Tongue (tissue), 2 donors: Measurements from ENCODE around the gene NEURL1B. TPM values are rescaled to one million over a fixed set of nuclear protein-coding genes. Genes with fewer than 3 reads are reported as not detected.

ENCODE experiments used
- DNase-seq: peaks from one replicate; pipeline ENCODE4 v3.0.0-alpha.2; 2015
- total RNA-seq: library from RNA; depleted of rRNA; stranded (reverse); fragments of >200 nt; gene quantifications from one replicate; pipeline ENCODE4 v1.2.3, GENCODE V29; 2014

NEURL1B gene
- total RNA-seq, 1 donor from 2014 or later: 46.1 TPM

DNA sequence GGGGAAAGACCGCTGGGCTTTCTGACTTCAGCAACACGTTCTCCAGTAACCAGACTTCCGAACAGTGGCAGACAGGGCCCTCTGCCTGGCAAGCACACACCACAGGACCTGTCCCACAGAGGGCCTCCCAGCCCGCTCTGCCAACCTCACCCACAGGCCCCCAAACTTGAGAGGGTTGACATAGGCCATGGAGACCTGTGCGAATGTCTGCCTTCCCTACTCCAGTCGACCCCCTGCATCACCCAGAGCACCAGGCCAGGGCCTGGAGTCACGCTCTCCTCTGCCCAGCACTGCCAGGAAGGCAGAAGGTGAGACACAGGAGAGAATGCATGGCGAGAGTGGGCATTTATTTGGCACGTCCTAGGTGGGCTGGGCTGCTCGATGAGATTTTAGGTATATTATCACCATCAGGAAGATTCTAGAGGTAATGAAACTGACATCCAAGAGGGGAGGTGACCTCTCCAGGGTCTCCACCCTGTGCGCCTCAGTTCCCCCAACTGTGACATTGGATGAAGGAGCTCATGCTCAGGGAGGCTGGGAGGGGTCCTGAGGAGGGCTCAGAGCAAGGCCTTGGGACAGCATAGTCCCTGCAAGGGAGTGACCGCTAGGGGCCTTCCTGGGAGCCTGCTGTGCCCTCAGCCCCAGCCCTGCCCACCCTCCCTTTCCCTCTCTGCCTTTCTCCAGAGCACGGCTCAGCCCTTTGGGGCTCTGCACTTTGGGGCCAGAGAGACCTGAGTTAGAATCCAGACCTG is 75.0 kb downstream of the NEURL1B start:
- DNase-seq: no peak

DNA sequence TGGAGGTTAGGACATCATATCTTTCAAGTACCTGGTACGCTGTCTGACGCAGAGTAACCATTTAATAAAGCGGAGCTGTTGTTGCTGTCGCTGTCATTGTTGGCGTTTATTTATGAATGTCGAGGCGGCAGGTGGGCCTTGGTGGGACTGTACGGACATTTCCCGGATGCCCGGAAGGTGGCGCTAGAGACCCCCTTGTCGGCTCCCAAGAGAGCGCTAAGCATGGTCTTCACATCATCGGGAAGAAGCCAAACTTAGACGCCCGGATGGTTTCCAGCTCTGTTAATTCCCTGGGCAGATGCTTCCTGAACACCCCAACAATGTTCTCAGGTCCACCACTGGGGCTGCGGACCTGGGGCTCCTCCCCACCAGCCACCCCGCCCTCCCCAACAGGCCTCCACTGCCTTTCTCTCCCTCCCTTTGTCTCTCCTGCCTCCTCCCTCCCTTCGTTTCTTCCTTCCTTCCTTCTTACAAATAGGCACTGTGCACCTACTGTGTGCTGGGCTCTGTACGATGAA is 75.8 kb downstream of the NEURL1B start:
- peak; percentile 93 for DNase-seq

DNA sequence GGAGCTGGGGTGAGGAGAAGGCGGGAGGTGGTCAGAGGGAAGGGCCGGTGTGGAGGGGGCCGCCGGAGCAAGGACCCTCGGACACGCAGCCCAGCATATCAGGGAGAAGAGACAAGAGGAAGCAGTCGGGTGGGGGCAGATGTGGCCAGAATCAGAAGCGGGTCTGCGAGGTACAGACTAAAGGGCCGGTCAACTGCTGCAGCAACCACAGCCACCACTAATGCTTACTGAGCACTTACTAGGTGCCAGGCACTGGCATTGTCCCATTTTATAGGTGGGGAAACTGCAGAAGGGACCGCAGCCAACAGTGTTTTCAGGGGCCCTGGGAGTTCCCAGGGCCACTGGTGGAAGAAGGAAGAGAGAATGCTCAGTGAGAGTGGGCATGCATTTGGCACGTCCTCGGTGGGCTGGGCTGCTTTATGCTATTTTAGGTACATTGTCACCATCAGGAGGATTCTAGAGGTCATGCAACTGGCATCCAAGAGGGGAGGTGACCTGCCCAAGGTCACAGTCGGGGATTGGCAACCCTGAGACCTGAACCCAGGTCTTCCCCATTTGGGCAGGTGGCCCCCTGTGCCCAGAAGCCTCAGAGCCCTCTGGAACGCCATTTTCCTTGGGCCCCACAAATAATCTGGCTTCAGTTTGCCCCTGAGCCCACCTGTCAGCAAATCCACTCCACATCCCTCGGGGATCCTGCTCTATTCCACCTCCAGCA is 76.6 kb downstream of the NEURL1B start:
- DNase-seq: no peak

DNA sequence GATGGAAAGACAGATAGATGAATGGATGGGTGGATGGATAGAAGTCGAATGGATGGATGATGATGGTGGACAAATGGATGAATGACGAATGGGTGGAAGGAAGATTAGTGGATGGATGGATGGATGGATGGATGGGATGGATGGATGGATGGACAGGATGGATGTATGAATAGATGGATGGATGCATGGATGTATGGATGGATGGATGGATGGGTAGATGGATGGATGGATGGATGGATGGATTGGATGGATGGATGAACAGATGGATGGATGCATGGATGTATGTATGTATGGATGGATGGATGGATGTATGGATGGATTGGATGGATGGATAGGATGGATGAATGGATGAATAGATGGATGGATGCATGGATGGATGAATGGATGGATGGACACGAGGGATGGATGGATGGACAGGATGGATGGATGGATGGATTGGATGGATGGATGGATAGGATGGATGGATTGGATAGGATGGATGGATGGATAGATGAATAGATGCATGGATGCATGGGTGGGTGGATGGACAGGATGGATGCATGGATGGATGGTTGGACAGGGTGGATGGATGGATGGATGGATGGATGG is 77.6 kb downstream of the NEURL1B start:
- no peak for DNase-seq

DNA sequence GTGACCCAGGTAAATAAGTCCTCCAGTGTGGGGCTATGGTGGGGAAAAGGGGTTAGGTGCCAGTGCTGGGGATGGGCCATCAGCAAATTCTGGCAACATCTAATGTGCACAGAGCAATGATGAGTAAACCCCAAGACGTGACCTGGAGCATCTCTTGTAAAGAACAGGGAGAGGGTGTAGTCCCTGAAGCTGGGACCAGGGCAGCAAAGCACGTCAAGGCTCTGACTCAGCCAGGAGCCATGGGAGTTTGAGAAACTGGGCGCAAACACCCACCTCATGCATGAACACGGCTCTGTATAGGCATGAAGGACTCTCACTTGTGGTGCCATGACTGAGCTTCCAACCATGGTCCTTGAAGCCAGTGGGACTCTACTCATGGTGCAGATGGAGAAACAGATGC is 78.1 kb downstream of the NEURL1B start:
- no peak for DNase-seq

DNA sequence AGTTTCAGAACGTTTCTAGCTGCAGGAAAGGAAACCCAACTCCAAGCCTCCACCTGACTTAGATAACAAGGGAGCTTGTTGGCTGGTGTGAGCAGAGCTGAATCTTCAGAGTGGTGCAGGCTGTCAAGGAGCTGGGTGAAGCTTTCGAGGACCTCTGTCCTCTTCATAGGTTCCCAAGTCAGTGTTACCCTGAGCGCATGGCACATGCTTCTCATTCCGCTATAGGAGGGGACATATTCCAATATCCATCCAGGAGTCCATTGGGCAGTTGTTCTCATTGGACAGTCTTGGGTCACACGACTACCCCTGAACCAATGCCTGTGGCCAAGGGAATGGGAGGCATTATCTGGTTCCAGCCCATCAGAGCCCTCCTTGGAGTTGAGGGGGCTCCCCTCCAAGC is 79.6 kb downstream of the NEURL1B start:
- no peak for DNase-seq

DNA sequence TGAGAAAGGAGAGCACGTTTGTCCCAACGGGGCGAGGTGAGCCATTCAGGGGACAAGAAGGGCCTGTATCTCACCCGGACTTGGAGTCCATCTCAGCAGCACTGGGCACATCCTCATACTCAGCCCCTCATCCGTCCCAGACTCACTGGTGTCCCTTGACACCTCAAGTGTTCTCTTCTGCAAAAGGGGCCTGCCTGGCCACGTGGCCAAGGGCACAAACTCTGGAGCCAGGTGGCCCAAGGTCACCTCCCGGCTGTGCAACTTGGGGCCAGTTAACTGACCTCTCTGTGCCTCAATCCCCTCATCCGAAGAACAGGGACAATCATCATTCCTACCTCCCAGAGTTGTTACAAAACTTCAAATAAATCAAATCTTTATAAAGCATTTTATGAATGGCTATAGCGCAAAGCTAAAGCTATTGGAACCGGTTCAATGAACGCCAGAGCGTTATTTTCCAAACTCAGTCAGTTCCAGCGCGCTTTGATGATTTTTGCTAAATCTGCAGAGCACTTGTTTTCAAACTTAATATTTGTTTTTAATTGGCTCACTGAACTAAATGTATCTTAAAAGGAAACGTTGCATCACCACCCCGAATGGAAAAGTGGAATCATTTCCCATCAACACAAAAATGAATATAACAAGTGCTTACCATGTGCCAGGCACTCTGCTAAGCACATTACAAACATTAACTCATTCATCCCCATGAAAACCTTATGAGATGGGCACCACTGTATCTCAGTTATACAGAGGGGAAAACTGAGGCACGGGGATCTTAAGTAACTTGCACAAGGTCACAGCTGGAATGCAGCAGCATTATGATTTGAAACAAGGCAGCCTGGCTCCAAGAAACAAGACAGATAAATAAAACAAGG is 80.6 kb downstream of the NEURL1B start:
- peak; percentile 81 for DNase-seq

DNA sequence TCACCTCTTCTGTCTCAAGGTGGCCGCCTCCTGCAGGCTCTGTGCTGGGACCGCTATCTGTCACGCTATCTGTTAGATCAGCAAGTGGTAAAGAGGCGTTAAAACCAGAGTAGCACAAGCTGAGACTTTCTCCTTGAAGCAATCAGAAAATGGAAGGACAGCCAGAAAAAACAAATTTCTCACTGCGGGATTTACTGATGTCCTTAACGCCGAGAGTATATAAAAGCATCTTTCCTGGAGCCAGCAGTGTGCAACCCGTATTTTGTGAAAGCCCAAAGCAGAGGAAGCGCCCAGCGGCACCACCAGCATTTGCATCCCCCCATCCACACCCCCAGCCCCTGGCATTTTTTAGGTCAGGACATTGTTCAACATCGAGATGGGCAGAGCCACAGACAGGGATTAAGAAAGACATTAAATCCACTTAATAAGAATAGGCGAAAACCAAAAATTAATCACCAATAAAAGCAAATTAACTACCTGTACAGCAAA is 81.3 kb downstream of the NEURL1B start:
- DNase-seq: no peak

DNA sequence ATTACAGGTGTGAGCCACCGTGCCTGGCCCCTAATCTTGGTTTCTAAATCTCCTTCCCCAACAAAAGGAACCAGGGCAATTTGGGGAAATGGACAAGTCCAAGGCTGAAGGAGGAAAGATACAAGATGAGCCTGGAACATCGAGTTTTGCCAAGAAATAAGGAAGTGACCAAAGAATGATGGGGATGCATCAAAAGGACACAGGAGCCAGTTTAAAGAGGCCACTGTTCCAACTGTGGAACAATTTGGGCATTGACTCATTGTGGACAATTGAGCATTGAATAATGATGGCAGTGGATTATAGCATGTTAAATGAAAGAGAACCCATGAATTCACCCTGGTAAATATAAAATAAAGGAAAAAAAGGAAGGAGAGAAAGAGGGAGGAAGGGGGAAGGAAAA is 82.4 kb downstream of the NEURL1B start:
- DNase-seq: no peak

DNA sequence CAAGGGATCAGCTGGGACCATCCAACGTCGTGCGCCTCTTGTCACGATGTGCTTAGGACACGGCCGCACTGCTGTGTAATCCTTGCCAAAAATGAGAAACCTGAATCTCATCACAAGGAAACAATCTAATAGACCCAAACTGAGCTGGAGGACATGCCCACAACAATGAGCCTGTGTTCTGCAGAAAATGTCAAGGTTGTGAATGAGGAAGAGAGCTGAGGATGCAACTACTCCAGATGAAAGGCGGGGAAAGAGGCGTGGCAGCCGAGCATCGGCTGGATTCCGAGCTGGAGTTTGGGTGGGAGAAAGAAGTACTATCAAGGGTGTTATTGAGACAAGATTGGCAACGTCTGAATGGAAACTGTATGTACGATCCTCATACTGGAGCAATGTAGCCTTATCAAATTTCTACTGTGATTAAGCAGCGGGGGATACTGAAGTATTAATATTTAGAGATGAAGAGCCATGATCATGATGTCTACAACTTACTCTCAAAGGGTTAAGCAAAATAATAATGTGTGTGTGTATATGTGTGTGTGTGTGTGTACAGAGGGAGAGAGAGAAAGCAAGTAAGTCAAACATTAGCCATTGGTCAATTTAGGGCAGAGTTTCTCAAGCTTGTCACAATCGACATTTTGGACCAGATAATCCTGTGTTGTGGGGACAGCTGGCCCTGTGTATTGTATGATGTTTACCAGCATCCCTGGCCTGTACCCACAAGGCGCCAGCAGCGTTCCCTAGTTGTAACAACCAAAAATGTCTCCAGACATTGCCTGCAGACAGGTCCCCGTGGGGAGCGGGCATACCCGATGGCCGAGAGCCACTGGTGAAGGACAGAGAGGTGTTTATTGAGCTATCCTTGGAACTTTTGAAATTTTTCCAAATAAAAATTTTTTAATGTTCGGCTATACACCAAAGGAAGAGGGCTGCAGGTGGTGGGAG is 83.5 kb downstream of the NEURL1B start:
- DNase-seq: no peak

DNA sequence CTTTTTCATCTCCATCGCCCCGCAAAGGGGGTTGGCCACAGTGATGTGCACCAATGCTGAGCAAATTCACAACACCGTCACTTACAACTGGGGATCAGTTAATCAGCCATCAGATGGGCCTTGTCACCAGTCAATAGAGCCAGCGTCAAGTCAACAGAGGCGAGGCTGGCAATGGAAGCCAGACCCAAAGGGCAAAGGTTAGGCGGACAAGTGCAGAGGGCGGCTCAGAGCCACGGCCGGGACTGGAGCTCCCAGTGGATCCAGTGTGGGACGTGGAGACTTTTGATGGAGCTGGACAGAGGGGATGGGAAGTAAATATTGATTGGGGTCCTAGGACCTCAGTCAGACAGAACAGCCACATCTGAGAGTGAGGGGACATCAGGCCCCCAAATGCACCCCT is 84.2 kb downstream of the NEURL1B start:
- no peak for DNase-seq

DNA sequence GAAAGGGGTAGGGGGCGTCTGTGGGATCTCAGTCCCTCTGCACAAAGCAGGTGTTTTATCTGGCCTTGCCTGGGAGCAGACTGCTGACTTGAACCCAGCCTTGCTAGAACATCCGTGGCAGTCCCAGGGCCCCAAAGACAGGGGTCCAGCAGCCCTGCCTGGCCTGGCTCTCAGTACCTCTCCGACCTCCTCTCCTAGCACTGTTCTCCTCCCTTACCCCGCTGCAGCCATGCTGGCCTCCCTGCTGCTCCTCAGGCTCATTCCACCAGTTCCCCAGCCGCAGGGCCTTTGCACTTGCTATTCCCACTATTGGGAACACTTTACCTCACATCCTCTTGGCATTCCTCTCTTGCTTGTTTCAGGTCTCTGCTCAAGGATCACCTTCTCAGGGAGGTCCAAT is 84.7 kb downstream of the NEURL1B start:
- no peak for DNase-seq

DNA sequence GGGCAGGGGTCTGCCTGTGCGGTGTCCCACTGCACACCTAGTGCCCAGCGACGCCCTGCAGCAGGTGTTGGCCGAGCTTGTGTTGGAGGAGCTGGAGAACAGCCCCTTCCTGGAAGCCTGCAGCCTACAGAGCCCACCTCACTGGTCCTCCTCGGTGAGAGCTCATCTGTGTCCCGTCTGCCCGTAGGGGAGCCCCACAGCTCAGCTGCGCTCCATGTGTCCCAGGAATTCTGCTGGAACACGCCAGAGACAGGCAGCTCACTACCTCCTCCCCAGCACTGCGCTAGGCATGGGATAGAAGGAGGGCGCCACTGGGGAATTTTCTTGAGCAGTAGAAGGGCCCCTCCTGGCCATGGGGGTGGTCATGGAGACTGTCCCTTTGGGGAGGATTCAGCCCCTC is 85.9 kb downstream of the NEURL1B start:
- no peak for DNase-seq

DNA sequence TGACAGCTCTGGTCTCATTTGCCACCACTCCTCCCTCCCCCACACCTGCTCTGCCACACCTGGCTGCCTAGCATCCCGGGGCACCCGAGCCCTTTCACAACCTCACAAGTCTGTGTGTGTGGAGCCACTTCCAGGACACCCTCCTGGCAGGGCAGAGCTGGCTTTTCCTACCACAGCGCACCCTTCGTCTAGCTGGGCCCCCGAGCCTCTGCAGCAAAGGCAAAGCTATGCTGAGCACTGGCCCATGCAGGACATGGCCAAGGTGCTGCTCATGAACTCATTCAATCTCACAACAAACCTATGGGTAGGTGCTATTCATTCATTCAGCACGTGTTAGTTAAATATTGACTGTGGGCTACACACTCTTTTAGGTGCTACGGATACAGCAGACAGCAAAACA is 86.5 kb downstream of the NEURL1B start:
- DNase-seq: no peak

DNA sequence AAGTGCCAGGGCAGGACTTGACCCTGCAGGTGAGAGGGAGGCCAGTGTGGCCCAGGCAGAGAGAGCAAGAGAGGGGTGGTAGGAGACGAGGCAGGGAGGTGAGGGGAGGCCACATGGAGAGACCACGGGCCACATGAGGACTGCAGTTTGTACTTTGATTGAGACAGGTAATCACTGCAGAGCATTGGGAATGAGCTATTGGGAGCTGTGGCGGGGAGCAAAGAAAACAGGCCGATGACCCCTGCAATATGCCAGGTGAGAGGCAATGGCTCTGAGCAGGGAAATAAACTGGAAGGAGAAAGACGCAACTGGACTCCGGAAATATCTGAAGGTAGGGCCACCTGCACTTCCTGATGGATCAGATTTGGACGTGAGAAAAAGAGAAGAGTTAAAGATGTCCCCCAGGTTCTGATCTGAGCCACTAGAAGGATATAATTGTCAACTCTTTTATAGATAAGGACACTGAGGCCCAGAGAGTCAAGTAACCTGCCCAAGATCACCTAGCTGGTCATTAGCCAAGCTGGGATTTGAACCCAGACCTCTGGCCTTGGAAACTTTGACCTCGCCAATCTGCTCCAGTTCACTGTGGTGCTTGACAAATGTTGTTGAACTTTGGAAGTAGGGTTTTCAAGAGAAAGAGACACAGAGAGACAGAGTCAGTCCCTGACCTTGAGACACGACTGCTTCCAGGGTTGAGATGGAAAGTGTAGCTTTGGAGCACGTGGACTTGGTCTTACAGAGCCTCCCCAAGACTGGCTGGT is 87.6 kb downstream of the NEURL1B start:
- no peak for DNase-seq

DNA sequence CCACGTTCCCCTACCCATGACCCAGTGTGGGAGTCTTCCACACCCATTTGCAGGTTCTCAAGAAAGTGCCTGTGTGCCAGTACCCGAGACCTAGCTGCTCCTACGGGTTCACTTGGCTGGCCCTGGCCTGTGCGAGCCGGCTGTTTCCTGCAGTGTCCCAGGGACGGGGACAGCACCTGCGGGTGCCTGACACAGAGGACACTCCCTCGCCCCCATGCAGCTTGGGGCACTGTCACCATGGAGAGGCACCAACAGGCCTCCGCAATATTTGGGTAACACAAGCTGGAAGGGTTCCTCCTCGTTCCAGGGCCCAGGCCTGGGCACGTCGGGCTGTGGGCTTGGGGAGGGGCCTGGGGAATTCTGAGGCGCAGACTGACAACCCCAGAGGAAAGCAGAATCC is 88.5 kb downstream of the NEURL1B start:
- DNase-seq: no peak

DNA sequence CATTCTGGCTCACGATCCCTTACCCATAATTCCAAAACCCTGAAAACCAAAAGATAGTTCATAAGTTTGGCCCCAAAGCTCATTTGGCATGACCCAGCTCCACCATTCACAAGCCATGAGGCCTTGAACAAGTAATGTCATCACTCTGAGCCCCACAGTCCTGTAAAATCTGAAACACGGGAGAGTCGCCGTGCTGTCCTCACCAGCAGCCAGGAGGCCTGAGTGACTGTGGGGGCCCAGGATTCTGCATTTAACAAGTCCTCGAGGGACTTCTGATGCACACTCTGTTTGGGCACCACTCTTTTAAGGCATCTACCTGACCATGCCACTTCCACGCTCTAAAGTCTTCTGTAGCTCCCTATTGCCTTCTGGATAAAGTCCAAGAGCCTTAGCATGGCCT is 89.2 kb downstream of the NEURL1B start:
- no peak for DNase-seq

DNA sequence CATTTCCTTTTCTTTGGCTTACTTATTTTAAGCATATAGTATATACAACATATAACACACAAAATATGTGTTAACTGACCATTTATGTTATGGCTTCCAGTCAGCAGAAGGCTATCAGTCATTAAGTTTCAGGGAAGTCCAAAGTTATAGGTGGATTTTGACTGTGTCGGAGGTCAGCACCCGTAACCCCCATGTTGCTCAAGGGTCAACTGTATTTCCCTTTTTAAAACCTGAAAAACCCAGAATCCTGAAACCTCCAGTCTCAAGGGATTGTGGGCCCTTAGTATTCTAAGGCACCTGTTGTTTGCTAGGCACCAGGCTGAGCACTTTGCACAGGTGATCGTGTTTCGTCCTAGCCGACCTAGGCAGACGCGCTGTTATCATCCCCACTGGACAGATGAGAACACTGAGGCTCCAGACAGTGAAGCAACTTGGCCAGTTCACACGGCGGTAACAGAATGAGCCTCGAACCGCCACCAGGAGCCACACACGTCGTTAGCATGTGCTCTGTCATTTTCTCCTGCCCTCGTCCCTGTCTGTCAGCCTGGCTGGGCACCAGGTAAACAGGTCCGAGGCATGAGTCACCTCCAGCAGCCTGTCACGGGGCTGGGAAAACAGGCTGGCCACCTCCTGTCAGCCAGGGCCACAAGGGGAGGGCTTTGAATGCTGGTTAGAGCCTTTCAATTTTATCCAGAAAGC is 90.1 kb downstream of the NEURL1B start:
- DNase-seq: no peak

DNA sequence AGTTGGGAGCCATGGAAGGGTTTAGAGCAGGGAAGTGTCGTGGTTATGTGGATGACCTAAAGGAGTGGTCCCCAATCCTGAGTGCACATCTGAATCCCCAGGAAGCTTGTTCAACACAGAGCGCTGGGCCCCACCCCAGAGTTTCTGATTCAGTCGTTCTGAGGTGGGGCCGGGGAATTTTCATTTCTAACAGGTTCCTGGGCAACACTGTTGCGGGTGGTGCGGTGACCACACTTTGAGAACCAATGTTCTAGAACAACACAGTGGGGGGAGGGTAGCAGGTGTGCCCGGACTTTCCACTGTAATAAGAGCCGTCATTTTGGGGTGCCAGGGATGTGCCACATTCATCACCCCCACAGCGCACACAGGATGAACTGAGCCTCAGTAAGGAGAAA is 90.6 kb downstream of the NEURL1B start:
- DNase-seq: no peak
